K562 (cell line): ENCODE results near the gene MXRA7. TPM values are rescaled to one million over a fixed set of nuclear protein-coding genes. Genes with fewer than 3 reads are reported as not detected.

Experiments used
- ATF1 ChIP-seq, 2 experiments: fragments of 450-650 bp in 1 of 2; IDR thresholded peaks; 2 replicates each; pipeline ENCODE4 v1.6.1; 2016; ENCODE audit warnings: missing compliant biosample characterization in 1 of 2, missing genetic modification characterization in 1 of 2
- BCOR ChIP-seq: fragments of 450-650 bp; IDR thresholded peaks from 2 replicates; pipeline ENCODE4 v1.6.1; 2016
- JUND ChIP-seq, 2 experiments: IDR thresholded peaks; 2 replicates in 1 of 2; 3 replicates in 1 of 2; pipeline ENCODE4 v1.6.1; 2011; ENCODE audit warnings: borderline replicate concordance in 2 of 2, low read depth in 2 of 2, low read length in 2 of 2, improper control_type of control experiment in 1 of 2, missing biosample characterization in 1 of 2, missing genetic modification characterization in 1 of 2, missing genetic modification reagents in 1 of 2
- NCOA2 ChIP-seq, 2 experiments: fragments of 450-650 bp; IDR thresholded peaks; 2 replicates each; pipeline ENCODE4 v1.6.1; 2018; ENCODE audit warnings: mild to moderate bottlenecking in 2 of 2, moderate library complexity in 1 of 2; ENCODE audit not compliant: partially characterized antibody in 2 of 2
- NEUROD1 ChIP-seq: fragments of 150-350 bp; IDR thresholded peaks from 2 replicates; pipeline ENCODE4 v1.6.1; 2014; ENCODE audit warnings: borderline replicate concordance, low read length, low read depth; ENCODE audit not compliant: partially characterized antibody
- NFIX ChIP-seq: fragments of 250-450 bp; sonication (Bioruptor Pico); IDR thresholded peaks from 2 replicates; pipeline ENCODE4 v1.4.0; 2020; ENCODE audit warnings: low read depth, mild to moderate bottlenecking, moderate library complexity
- PPARD ChIP-seq: fragments of 250-450 bp; sonication (Bioruptor Pico); IDR thresholded peaks from 2 replicates; pipeline ENCODE4 v1.8.0; 2022; ENCODE audit warnings: inconsistent platforms, mild to moderate bottlenecking, moderate library complexity
- SIRT6 ChIP-seq: IDR thresholded peaks from one replicate; pipeline ENCODE4 v1.6.1; 2012; ENCODE audit warnings: low read depth, mild to moderate bottlenecking, control low read depth, inconsistent platforms, low read length, moderate library complexity
- SNIP1 ChIP-seq: fragments of 450-650 bp; IDR thresholded peaks from 2 replicates; pipeline ENCODE4 v1.7.1; 2017; ENCODE audit warnings: low read depth, mild to moderate bottlenecking
- SREBF2 ChIP-seq: sonication (generic); formaldehyde crosslinking; IDR thresholded peaks from 2 replicates; pipeline ENCODE4 v1.4.0; 2020; ENCODE audit warnings: mild to moderate bottlenecking, missing genetic modification reagents
- TAL1 ChIP-seq: fragments of 450-650 bp; IDR thresholded peaks from 2 replicates; pipeline ENCODE4 v1.6.1; 2016; ENCODE audit warnings: mild to moderate bottlenecking
- TEAD1 ChIP-seq, 2 experiments: fragments of 450-650 bp in 1 of 2; sonication (generic) in 1 of 2; formaldehyde crosslinking; IDR thresholded peaks; 2 replicates each; pipeline versions ENCODE4 v1.4.0 to v1.8.0; 2020 to 2022; ENCODE audit warnings: mild to moderate bottlenecking in 2 of 2, missing genetic modification reagents in 1 of 2
- ZNF436 ChIP-seq: fragments of 250-450, 450-650 bp; sonication (Bioruptor Pico); formaldehyde crosslinking; IDR thresholded peaks from 2 replicates; pipeline ENCODE4 v1.7.0; 2020; ENCODE audit warnings: mild to moderate bottlenecking
- polyA plus RNA-seq, 8 experiments: library from polyadenylated mRNA; depleted of rRNA in 4 of 8; stranded (reverse) in 5 of 8; unstranded in 3 of 8; fragments of >200 nt; fragmentation: Nextera tagmentation in 2 of 8; fragmentation: Illumina TruSeq in 1 of 8; extraction: Ambion mirVana in 2 of 8; extraction: Trizol in 1 of 8; gene quantifications; 2 replicates each; pipeline versions ENCODE4 v1.2.1 to v1.2.3, GENCODE V29; 2011 to 2014; ENCODE audit warnings: inconsistent platforms in 1 of 8, missing spikeins in 1 of 8
- total RNA-seq, 7 experiments: library from RNA; depleted of rRNA in 6 of 7; stranded (reverse); fragments of >200 nt in 6 of 7; fragmentation: Illumina TruSeq in 2 of 7; extraction: Trizol in 2 of 7; gene quantifications; 2 replicates each; pipeline versions ENCODE4 v1.2.1 to v1.2.3, GENCODE V29; 2011 to 2021; ENCODE audit warnings: low replicate concordance in 1 of 7
- TF ChIP-seq, protein P1 (sequence below): fragments of 450-650 bp; formaldehyde crosslinking; IDR thresholded peaks from 2 replicates; pipeline ENCODE4 v1.4.0; 2020; ENCODE audit warnings: mild to moderate bottlenecking, mixed read lengths
- TF ChIP-seq, protein P2 (sequence below): fragments of 250-450 bp; sonication (Bioruptor Pico); IDR thresholded peaks from 2 replicates; pipeline ENCODE4 v1.9.0; 2021; ENCODE audit warnings: mild to moderate bottlenecking, inconsistent platforms
- TF ChIP-seq, protein P3 (sequence below): sonication (generic); formaldehyde crosslinking; IDR thresholded peaks from 2 replicates; pipeline ENCODE4 v1.8.0; 2023; ENCODE audit warnings: mild to moderate bottlenecking, missing genetic modification reagents

MXRA7 gene
- total and polyA plus RNA-seq, 9 of the 15 experiments (the other 6 are each of a cell fraction or from before 2014, with no cell fraction given) = 2.6 to 38.4 (median 14.3) TPM

DNA sequence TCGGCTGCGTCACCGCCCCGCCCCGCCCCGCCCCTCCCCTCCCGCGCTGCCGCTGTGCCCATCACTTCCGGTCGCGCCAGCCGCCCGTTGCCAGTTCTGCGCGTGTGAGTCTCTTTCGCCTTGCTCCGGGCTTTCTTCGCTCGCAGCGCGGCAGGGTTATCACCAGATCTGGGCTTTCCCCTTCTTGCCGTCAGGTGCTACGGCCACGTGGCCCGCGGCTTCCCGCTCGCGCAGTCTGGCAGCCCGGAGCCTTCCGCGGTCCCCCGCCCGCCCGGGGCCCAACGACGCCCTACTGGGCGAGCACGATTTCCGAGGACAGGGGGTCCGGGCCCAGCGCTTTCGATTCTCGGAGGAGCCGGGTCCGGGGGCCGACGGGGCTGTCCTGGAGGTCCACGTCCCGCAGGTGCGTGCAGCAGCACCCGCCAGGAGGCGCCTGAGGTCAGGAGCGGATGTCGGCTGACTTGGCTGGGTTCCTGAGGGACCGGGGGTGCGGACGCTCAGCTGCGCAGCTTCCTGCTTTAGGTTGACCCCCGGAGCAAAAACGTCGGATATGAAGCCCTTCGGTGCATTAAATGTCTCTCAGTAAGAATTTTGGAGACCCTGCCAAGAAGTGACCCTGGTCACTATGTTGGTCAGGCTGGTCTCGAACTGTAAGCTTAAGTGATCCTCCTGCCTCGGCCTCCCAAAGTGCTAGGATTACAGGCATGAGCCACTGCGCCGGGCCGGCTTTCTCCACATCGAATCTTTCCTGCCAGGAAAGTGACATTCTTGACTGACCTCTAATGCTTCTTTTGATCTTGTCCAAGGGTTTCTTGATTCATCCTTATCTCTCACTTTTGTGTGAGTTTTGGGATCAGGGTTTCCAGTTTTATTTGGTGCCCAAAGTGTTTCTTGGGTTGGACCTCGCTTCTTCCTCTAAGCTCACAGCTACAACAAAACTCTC lies 16.3 kb upstream of the MXRA7 start, which contains the start of gene METTL23 (continued):
- no peak for TF ChIP-seq ATF1 (CRISPR knock-in tag; IDR thresholded peaks at IDR 0.05)
- TF ChIP-seq ATF1 (tag; IDR thresholded peaks at IDR 0.05) = peak; percentile 60
- TF ChIP-seq NEUROD1 = no peak
- no peak for TF ChIP-seq SIRT6
- no peak for TF ChIP-seq ZNF436
- TF ChIP-seq, protein P1, sequence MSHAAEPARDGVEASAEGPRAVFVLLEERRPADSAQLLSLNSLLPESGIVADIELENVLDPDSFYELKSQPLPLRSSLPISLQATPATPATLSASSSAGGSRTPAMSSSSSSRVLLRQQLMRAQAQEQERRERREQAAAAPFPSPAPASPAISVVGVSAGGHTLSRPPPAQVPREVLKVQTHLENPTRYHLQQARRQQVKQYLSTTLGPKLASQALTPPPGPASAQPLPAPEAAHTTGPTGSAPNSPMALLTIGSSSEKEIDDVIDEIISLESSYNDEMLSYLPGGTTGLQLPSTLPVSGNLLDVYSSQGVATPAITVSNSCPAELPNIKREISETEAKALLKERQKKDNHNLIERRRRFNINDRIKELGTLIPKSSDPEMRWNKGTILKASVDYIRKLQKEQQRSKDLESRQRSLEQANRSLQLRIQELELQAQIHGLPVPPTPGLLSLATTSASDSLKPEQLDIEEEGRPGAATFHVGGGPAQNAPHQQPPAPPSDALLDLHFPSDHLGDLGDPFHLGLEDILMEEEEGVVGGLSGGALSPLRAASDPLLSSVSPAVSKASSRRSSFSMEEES (CRISPR knock-in tag) = no peak; the same call in 1 of the 2 replicates
- no peak for TF ChIP-seq NCOA2 (IDR thresholded peaks at IDR 0.05; ENCODE audit: partially characterized antibody in 2 of 2)
- no peak for TF ChIP-seq TEAD1 (CRISPR knock-in tag; IDR thresholded peaks at IDR 0.05)
- no peak for TF ChIP-seq SNIP1
- no peak for TF ChIP-seq NFIX (CRISPR knock-in tag)
- TF ChIP-seq BCOR = 0 out of 2 replicates have a peak, but pooled peaks have one; percentile 43
- TF ChIP-seq, protein P2, sequence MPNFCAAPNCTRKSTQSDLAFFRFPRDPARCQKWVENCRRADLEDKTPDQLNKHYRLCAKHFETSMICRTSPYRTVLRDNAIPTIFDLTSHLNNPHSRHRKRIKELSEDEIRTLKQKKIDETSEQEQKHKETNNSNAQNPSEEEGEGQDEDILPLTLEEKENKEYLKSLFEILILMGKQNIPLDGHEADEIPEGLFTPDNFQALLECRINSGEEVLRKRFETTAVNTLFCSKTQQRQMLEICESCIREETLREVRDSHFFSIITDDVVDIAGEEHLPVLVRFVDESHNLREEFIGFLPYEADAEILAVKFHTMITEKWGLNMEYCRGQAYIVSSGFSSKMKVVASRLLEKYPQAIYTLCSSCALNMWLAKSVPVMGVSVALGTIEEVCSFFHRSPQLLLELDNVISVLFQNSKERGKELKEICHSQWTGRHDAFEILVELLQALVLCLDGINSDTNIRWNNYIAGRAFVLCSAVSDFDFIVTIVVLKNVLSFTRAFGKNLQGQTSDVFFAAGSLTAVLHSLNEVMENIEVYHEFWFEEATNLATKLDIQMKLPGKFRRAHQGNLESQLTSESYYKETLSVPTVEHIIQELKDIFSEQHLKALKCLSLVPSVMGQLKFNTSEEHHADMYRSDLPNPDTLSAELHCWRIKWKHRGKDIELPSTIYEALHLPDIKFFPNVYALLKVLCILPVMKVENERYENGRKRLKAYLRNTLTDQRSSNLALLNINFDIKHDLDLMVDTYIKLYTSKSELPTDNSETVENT (CRISPR knock-in tag) = no peak
- TF ChIP-seq TAL1 = no peak; the same call in 1 of the 2 replicates
- TF ChIP-seq PPARD (CRISPR knock-in tag) = no peak
- peak; percentile 37; the same call in 1 of the 2 replicates for TF ChIP-seq JUND (IDR thresholded peaks at IDR 0.05; ENCODE audit: borderline replicate concordance, low read depth, low read length)
- TF ChIP-seq JUND (tag; IDR thresholded peaks at IDR 0.05; ENCODE audit: borderline replicate concordance, low read depth, low read length) = no peak; the same call in 2 of the 3 replicates
- no peak for TF ChIP-seq SREBF2 (CRISPR knock-in tag)
- TF ChIP-seq, protein P3, sequence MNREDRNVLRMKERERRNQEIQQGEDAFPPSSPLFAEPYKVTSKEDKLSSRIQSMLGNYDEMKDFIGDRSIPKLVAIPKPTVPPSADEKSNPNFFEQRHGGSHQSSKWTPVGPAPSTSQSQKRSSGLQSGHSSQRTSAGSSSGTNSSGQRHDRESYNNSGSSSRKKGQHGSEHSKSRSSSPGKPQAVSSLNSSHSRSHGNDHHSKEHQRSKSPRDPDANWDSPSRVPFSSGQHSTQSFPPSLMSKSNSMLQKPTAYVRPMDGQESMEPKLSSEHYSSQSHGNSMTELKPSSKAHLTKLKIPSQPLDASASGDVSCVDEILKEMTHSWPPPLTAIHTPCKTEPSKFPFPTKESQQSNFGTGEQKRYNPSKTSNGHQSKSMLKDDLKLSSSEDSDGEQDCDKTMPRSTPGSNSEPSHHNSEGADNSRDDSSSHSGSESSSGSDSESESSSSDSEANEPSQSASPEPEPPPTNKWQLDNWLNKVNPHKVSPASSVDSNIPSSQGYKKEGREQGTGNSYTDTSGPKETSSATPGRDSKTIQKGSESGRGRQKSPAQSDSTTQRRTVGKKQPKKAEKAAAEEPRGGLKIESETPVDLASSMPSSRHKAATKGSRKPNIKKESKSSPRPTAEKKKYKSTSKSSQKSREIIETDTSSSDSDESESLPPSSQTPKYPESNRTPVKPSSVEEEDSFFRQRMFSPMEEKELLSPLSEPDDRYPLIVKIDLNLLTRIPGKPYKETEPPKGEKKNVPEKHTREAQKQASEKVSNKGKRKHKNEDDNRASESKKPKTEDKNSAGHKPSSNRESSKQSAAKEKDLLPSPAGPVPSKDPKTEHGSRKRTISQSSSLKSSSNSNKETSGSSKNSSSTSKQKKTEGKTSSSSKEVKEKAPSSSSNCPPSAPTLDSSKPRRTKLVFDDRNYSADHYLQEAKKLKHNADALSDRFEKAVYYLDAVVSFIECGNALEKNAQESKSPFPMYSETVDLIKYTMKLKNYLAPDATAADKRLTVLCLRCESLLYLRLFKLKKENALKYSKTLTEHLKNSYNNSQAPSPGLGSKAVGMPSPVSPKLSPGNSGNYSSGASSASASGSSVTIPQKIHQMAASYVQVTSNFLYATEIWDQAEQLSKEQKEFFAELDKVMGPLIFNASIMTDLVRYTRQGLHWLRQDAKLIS (CRISPR knock-in tag) = peak; percentile 83; the same call in 1 of the 2 replicates
